ENCODE measurements around the gene CYB5D1. TPM values are rescaled to one million over a fixed set of nuclear protein-coding genes. Genes with fewer than 3 reads are reported as not detected.

Gene CYB5D1
- total and polyA plus RNA-seq, 2 donors from 2014 or later = 14.3 to 20.4 TPM

DNA sequence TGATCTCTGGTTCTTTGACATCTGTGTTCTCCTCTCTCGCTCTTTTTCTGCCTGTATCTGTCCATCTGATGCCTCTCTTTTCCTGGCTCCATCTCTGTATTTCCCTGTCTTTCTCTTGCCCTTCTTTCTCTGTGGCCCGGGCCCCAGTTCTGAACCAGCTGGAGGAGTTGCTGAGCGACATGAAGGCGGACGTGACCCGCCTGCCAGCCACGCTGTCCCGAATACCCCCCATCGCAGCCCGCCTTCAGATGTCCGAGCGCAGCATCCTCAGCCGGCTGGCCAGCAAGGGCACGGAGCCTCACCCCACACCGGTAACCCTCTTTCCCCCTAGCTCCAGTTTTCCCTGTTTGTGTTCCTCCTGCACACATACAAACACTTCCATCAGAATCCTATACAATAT lies 52.5 kb downstream of the CYB5D1 start:
- H3K27me3 ChIP-seq (ENCODE audit: control insufficient read depth, insufficient read depth, low read length) = no peaks in the 10 kb centered on the region
- H3K4me3 ChIP-seq (ENCODE audit: low read length in 3 of 3) = no peak overlapping the region
- DNase-seq = no peak
- no peak for FAIRE-seq
- H3K36me3 ChIP-seq (ENCODE audit: control insufficient read depth in 2 of 3, insufficient read depth in 3 of 3, low read length in 3 of 3) = peaks cover 7 to 25% (median 24%) of the 10 kb centered on the region in 3 donors
- no peak overlapping the region for H3K27ac ChIP-seq (ENCODE audit: low read depth in 2 of 2, low read length in 2 of 2)
- TF ChIP-seq, protein P1, sequence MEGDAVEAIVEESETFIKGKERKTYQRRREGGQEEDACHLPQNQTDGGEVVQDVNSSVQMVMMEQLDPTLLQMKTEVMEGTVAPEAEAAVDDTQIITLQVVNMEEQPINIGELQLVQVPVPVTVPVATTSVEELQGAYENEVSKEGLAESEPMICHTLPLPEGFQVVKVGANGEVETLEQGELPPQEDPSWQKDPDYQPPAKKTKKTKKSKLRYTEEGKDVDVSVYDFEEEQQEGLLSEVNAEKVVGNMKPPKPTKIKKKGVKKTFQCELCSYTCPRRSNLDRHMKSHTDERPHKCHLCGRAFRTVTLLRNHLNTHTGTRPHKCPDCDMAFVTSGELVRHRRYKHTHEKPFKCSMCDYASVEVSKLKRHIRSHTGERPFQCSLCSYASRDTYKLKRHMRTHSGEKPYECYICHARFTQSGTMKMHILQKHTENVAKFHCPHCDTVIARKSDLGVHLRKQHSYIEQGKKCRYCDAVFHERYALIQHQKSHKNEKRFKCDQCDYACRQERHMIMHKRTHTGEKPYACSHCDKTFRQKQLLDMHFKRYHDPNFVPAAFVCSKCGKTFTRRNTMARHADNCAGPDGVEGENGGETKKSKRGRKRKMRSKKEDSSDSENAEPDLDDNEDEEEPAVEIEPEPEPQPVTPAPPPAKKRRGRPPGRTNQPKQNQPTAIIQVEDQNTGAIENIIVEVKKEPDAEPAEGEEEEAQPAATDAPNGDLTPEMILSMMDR (IDR thresholded peaks at IDR 0.05; ENCODE audit: borderline replicate concordance, extremely low read depth, insufficient read depth) = no peak
- no peak overlapping the region for H3K9ac ChIP-seq (ENCODE audit: low read length in 3 of 3)
- peaks cover 0 to 8% (median 6%) of the 10 kb centered on the region in 3 donors for H3K4me1 ChIP-seq (ENCODE audit: control insufficient read depth in 2 of 3, insufficient read depth in 2 of 3, low read depth in 1 of 3, low read length in 3 of 3)
- H3K9me3 ChIP-seq (ENCODE audit: control insufficient read depth in 2 of 3, insufficient read depth in 1 of 3, low read length in 3 of 3) = no peaks in the 10 kb centered on the region
- intact Hi-C loops (cut with DNase I) = loop anchor here (5.0 kb wide), 1 partner anchor 77 kb away; no protein-coding TSS in a partner anchor

DNA sequence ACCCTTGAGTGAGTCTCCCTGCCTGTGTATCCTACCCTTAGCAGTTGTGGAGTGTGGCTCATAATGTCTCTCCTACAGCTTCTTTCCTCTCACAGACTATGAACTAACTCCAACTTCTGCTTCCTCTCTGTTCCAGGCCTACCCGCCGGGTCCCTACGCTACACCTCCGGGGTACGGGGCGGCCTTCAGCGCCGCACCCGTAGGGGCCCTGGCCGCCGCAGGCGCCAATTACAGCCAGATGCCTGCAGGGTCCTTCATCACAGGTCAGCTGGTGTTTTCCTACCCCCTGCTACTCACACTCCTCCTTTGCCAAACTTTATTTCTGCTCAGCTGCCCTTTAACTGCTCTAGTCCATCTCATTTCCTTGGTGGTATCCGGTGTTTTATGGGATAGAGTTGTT lies 52.9 kb downstream of the CYB5D1 start:
- H3K36me3 ChIP-seq (ENCODE audit: control insufficient read depth in 2 of 3, insufficient read depth in 3 of 3, low read length in 3 of 3) = peaks cover 7 to 25% (median 21%) of the 10 kb centered on the region in 3 donors
- intact Hi-C loops (cut with DNase I) = loop anchor here (5.0 kb wide), 1 partner anchor 77 kb away; no protein-coding TSS in a partner anchor
- TF ChIP-seq, protein P1 (IDR thresholded peaks at IDR 0.05; ENCODE audit: borderline replicate concordance, extremely low read depth, insufficient read depth) = no peak

DNA sequence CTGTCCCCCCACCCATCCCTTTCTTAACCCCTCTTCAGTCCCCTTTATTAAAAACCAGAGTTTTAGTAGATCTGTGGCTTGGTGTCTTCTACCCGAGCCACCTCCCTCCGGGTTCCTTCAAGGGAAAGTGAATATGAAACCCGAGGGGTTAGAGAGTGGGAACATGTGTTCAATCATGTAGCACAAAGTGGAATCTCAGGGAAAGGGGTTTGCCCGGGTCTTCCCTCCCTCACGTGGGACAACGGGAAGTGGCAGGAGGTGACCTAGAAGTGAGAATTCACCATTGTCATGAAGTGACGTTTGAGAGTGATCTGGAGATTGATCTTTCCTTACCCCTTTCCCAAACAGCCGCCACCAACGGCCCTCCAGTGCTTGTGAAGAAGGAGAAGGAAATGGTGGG lies 53.3 kb downstream of the CYB5D1 start:
- peaks cover 7 to 25% (median 17%) of the 10 kb centered on the region in 3 donors for H3K36me3 ChIP-seq (ENCODE audit: control insufficient read depth in 2 of 3, insufficient read depth in 3 of 3, low read length in 3 of 3)
- H3K4me3 ChIP-seq (ENCODE audit: low read length in 3 of 3) = no peak overlapping the region
- H3K4me1 ChIP-seq (ENCODE audit: control insufficient read depth in 2 of 3, insufficient read depth in 2 of 3, low read depth in 1 of 3, low read length in 3 of 3) = peaks cover 0 to 10% (median 7%) of the 10 kb centered on the region in 3 donors
- H3K27ac ChIP-seq (ENCODE audit: low read depth in 2 of 2, low read length in 2 of 2) = no peak overlapping the region
- intact Hi-C loops (cut with DNase I) = loop anchor here (5.0 kb wide), 1 partner anchor 76 kb away; no protein-coding TSS in a partner anchor
- no peaks in the 10 kb centered on the region for H3K27me3 ChIP-seq (ENCODE audit: control insufficient read depth, insufficient read depth, low read length)
- no peak overlapping the region for H3K9ac ChIP-seq (ENCODE audit: low read length in 3 of 3)
- DNase-seq (no peak), FAIRE-seq (no peak)
- TF ChIP-seq, protein P1 (IDR thresholded peaks at IDR 0.05; ENCODE audit: borderline replicate concordance, extremely low read depth, insufficient read depth) = no peak
- H3K9me3 ChIP-seq (ENCODE audit: control insufficient read depth in 2 of 3, insufficient read depth in 1 of 3, low read length in 3 of 3) = no peaks in the 10 kb centered on the region

More for the DNA sequence above, 52.9 kb downstream of the CYB5D1 start:
- Histone ChIP-seq H3K4me3 (ENCODE audit: low read length in 3 of 3) (no peak overlapping the region), H3K4me1 (ENCODE audit: control insufficient read depth in 2 of 3, insufficient read depth in 2 of 3, low read depth in 1 of 3, low read length in 3 of 3) (peaks cover 0 to 10% (median 7%) of the 10 kb centered on the region in 3 donors), H3K27ac (ENCODE audit: low read depth in 2 of 2, low read length in 2 of 2) (no peak overlapping the region), H3K9ac (ENCODE audit: low read length in 3 of 3) (no peak overlapping the region), H3K9me3 (ENCODE audit: control insufficient read depth in 2 of 3, insufficient read depth in 1 of 3, low read length in 3 of 3) (no peaks in the 10 kb centered on the region), H3K27me3 (ENCODE audit: control insufficient read depth, insufficient read depth, low read length) (no peaks in the 10 kb centered on the region)
- FAIRE-seq (no peak), DNase-seq (no peak)

Other genes with a start within 250 kb of the CYB5D1 start
- gene FXR2, start 243.1 kb upstream of the CYB5D1 start, total RNA-seq = 29.3 TPM
- 59.2 TPM for gene FXR2, start 243.1 kb upstream of the CYB5D1 start, polyA plus RNA-seq (ENCODE audit: insufficient read depth, low read depth, low replicate concordance)
- gene SAT2, start 230.2 kb upstream of the CYB5D1 start, total RNA-seq = 74.7 TPM
- 430 TPM for gene SAT2, start 230.2 kb upstream of the CYB5D1 start, polyA plus RNA-seq (ENCODE audit: insufficient read depth, low read depth, low replicate concordance)
- 0.57 TPM for gene SHBG, start 227.9 kb upstream of the CYB5D1 start, total RNA-seq
- gene SHBG, start 227.9 kb upstream of the CYB5D1 start, polyA plus RNA-seq (ENCODE audit: insufficient read depth, low read depth, low replicate concordance) = 4.6 TPM
- gene ATP1B2, start 207.1 kb upstream of the CYB5D1 start, total RNA-seq = 7.6 TPM
- 12.8 TPM for gene ATP1B2, start 207.1 kb upstream of the CYB5D1 start, polyA plus RNA-seq (ENCODE audit: insufficient read depth, low read depth, low replicate concordance)
- 66.9 TPM for gene TP53, start 170.5 kb upstream of the CYB5D1 start, total RNA-seq
- gene TP53, start 170.5 kb upstream of the CYB5D1 start, polyA plus RNA-seq (ENCODE audit: insufficient read depth, low read depth, low replicate concordance) = 14.8 TPM
- 6.5 TPM for gene WRAP53, start 169.5 kb upstream of the CYB5D1 start, total RNA-seq
- gene WRAP53, start 169.5 kb upstream of the CYB5D1 start, polyA plus RNA-seq (ENCODE audit: insufficient read depth, low read depth, low replicate concordance) = 10.8 TPM
- gene EFNB3, start 152.8 kb upstream of the CYB5D1 start, total RNA-seq = 3.5 TPM
- 2.3 TPM for gene EFNB3, start 152.8 kb upstream of the CYB5D1 start, polyA plus RNA-seq (ENCODE audit: insufficient read depth, low read depth, low replicate concordance)
- 0.66 TPM for gene DNAH2, start 140.3 kb upstream of the CYB5D1 start, total RNA-seq
- 0.17 TPM for gene DNAH2, start 140.3 kb upstream of the CYB5D1 start, polyA plus RNA-seq (ENCODE audit: insufficient read depth, low read depth, low replicate concordance)
- gene KDM6B, start 23.8 kb upstream of the CYB5D1 start, total RNA-seq = 32.3 TPM
- 3.9 TPM for gene KDM6B, start 23.8 kb upstream of the CYB5D1 start, polyA plus RNA-seq (ENCODE audit: insufficient read depth, low read depth, low replicate concordance)
- gene TMEM88, start 2.9 kb upstream of the CYB5D1 start, total RNA-seq = 17.6 TPM
- gene TMEM88, start 2.9 kb upstream of the CYB5D1 start, polyA plus RNA-seq (ENCODE audit: insufficient read depth, low read depth, low replicate concordance) = 59.8 TPM
- gene NAA38, start 444 bp upstream of the CYB5D1 start, total RNA-seq = 69.6 TPM
- 246 TPM for gene NAA38, start 444 bp upstream of the CYB5D1 start, polyA plus RNA-seq (ENCODE audit: insufficient read depth, low read depth, low replicate concordance)
- 94.6 TPM for gene CHD3, start 30.8 kb downstream of the CYB5D1 start, total RNA-seq
- gene CHD3, start 30.8 kb downstream of the CYB5D1 start, polyA plus RNA-seq (ENCODE audit: insufficient read depth, low read depth, low replicate concordance) = 41.5 TPM
- gene RNF227, start 58.3 kb downstream of the CYB5D1 start, total RNA-seq = 2.5 TPM
- 2.5 TPM for gene RNF227, start 58.3 kb downstream of the CYB5D1 start, polyA plus RNA-seq (ENCODE audit: insufficient read depth, low read depth, low replicate concordance)
- gene KCNAB3, start 71.9 kb downstream of the CYB5D1 start, total RNA-seq = 3.9 TPM
- 0.71 TPM for gene KCNAB3, start 71.9 kb downstream of the CYB5D1 start, polyA plus RNA-seq (ENCODE audit: insufficient read depth, low read depth, low replicate concordance)
- 149 TPM for gene TRAPPC1, start 73.9 kb downstream of the CYB5D1 start, total RNA-seq
- gene TRAPPC1, start 73.9 kb downstream of the CYB5D1 start, polyA plus RNA-seq (ENCODE audit: insufficient read depth, low read depth, low replicate concordance) = 291 TPM
- gene CNTROB, start 74.2 kb downstream of the CYB5D1 start, total RNA-seq = 27.5 TPM
- gene CNTROB, start 74.2 kb downstream of the CYB5D1 start, polyA plus RNA-seq (ENCODE audit: insufficient read depth, low read depth, low replicate concordance) = 11.6 TPM
- 0.19 TPM for gene GUCY2D, start 144.6 kb downstream of the CYB5D1 start, total RNA-seq
- 0.24 TPM for gene GUCY2D, start 144.6 kb downstream of the CYB5D1 start, polyA plus RNA-seq (ENCODE audit: insufficient read depth, low read depth, low replicate concordance)
- gene ALOX15B, start 181.1 kb downstream of the CYB5D1 start, total RNA-seq = 8.0 TPM
- 0.15 TPM for gene ALOX15B, start 181.1 kb downstream of the CYB5D1 start, polyA plus RNA-seq (ENCODE audit: insufficient read depth, low read depth, low replicate concordance)
- not detected for gene ALOX12B, start 229.7 kb downstream of the CYB5D1 start, total RNA-seq
- not detected for gene ALOX12B, start 229.7 kb downstream of the CYB5D1 start, polyA plus RNA-seq (ENCODE audit: insufficient read depth, low read depth, low replicate concordance)